ENCODE measurements around the gene PMF1. TPM values are rescaled to one million over a fixed set of nuclear protein-coding genes. Genes with fewer than 3 reads are reported as not detected.

The PMF1 gene
- total RNA-seq, 4 donors from 2014 or later: 73.3 to 119 (median 89.9) TPM

GRCh38 chr1:156248323-156248683, 35.5 kb downstream of the PMF1 start:
- in situ Hi-C loops (cut with MboI; ENCODE audit: low sequenced_read_pairs in 4 of 4): no loop called here
- intact Hi-C loops (cut with DNase I; ENCODE audit: low total_unique reads): no loop called here
- H3K9me3 ChIP-seq: no peaks in the 10 kb centered on the region
- no peak for DNase-seq
- peaks cover 7 to 10% of the 10 kb centered on the region in 2 donors for H3K4me1 ChIP-seq
- H3K4me3 ChIP-seq: no peak overlapping the region
- H3K27me3 ChIP-seq: peaks cover 17 to 20% (median 20%) of the 10 kb centered on the region in 3 donors
- ATAC-seq: no peak
- no peak overlapping the region for H3K27ac ChIP-seq
- H3K36me3 ChIP-seq: peaks cover 0 to 44% of the 10 kb centered on the region in 2 donors
- TF ChIP-seq CTCF (IDR thresholded peaks at IDR 0.05 in 4 of 5, conservative IDR thresholded peaks at IDR 0.05 in 1 of 5): no peak
- no peak for TF ChIP-seq POLR2A (IDR thresholded peaks at IDR 0.05)

GRCh38 chr1:156249593-156249992, 36.8 kb downstream of the PMF1 start:
- Histone ChIP-seq H3K27ac (no peak overlapping the region), H3K9me3 (no peaks in the 10 kb centered on the region), H3K36me3 (peaks cover 0 to 57% of the 10 kb centered on the region in 2 donors), H3K27me3 (peaks cover 16 to 20% (median 19%) of the 10 kb centered on the region in 3 donors), H3K4me1 (peaks cover 7 to 10% of the 10 kb centered on the region in 2 donors), H3K4me3 (no peak overlapping the region)
- intact Hi-C loops (cut with DNase I; ENCODE audit: low total_unique reads): no loop called here
- in situ Hi-C loops (cut with MboI; ENCODE audit: low sequenced_read_pairs in 4 of 4): no loop called here
- DNase-seq: no peak
- no peak for ATAC-seq
- TF ChIP-seq CTCF (IDR thresholded peaks at IDR 0.05 in 4 of 5, conservative IDR thresholded peaks at IDR 0.05 in 1 of 5): no peak
- TF ChIP-seq POLR2A (IDR thresholded peaks at IDR 0.05): no peak

GRCh38 chr1:156251527-156251926, 38.7 kb downstream of the PMF1 start:
- no peak for DNase-seq
- Histone ChIP-seq H3K4me1 (peaks cover 0 to 7% of the 10 kb centered on the region in 2 donors), H3K36me3 (peaks cover 3 to 69% of the 10 kb centered on the region in 2 donors), H3K9me3 (no peaks in the 10 kb centered on the region), H3K4me3 (no peak overlapping the region), H3K27me3 (peaks cover 0 to 2% (median 0%) of the 10 kb centered on the region in 3 donors), H3K27ac (peak overlapping the region in 1 of 4 donors; percentile 20)
- intact Hi-C loops (cut with DNase I; ENCODE audit: low total_unique reads): no loop called here
- no peak for TF ChIP-seq POLR2A (IDR thresholded peaks at IDR 0.05)
- no peak for TF ChIP-seq CTCF (IDR thresholded peaks at IDR 0.05 in 4 of 5, conservative IDR thresholded peaks at IDR 0.05 in 1 of 5)
- peak in 1 of 2 donors; percentile 38 for ATAC-seq
- in situ Hi-C loops (cut with MboI; ENCODE audit: low sequenced_read_pairs in 4 of 4): no loop called here

GRCh38 chr1:156253634-156254033, 40.8 kb downstream of the PMF1 start:
- no peak for ATAC-seq
- Histone ChIP-seq H3K4me3 (no peak overlapping the region), H3K36me3 (peaks cover 7 to 86% of the 10 kb centered on the region in 2 donors), H3K27me3 (no peaks in the 10 kb centered on the region), H3K9me3 (no peaks in the 10 kb centered on the region), H3K4me1 (no peaks in the 10 kb centered on the region), H3K27ac (no peak overlapping the region)
- intact Hi-C loops (cut with DNase I; ENCODE audit: low total_unique reads): no loop called here
- TF ChIP-seq POLR2A (IDR thresholded peaks at IDR 0.05) (no peak), CTCF (IDR thresholded peaks at IDR 0.05 in 4 of 5, conservative IDR thresholded peaks at IDR 0.05 in 1 of 5) (no peak)
- in situ Hi-C loops (cut with MboI; ENCODE audit: low sequenced_read_pairs in 4 of 4): no loop called here
- no peak for DNase-seq

GRCh38 chr1:156257711-156258110, 44.9 kb downstream of the PMF1 start:
- Histone ChIP-seq H3K4me3 (no peak overlapping the region), H3K27me3 (no peaks in the 10 kb centered on the region), H3K4me1 (no peaks in the 10 kb centered on the region), H3K27ac (no peak overlapping the region), H3K9me3 (no peaks in the 10 kb centered on the region), H3K36me3 (peaks cover 7 to 88% of the 10 kb centered on the region in 2 donors)
- intact Hi-C loops (cut with DNase I; ENCODE audit: low total_unique reads) (no loop called here), in situ Hi-C loops (cut with MboI; ENCODE audit: low sequenced_read_pairs in 4 of 4) (no loop called here)
- TF ChIP-seq CTCF (IDR thresholded peaks at IDR 0.05 in 4 of 5, conservative IDR thresholded peaks at IDR 0.05 in 1 of 5) (no peak), POLR2A (IDR thresholded peaks at IDR 0.05) (no peak)
- DNase-seq (no peak), ATAC-seq (no peak)

Measured in gastrocnemius medialis (tissue), 4 donors.